Mucosa of rectum (tissue), 2 donors: ENCODE results near the gene AKAP17A.
"Not testable (repeated sequence)": the region's sequence is repeated elsewhere in the genome, so short reads cannot be mapped to it uniquely, and the experiment has no call there.

ENCODE experiments used
- H3K27ac ChIP-seq, 2 donors: one replicate each; pipeline ENCODE4 v1.7.0; 2013; ENCODE audit warnings: inconsistent platforms in 2 of 2, low read depth in 2 of 2, low read length in 2 of 2
- H3K27me3 ChIP-seq, 2 donors: one replicate each; pipeline ENCODE4 v1.7.0; 2013; ENCODE audit warnings: low read length in 2 of 2; ENCODE audit not compliant: control insufficient read depth in 2 of 2, insufficient read depth in 2 of 2
- H3K36me3 ChIP-seq, 2 donors: one replicate each; pipeline ENCODE4 v1.7.0; 2013; ENCODE audit warnings: low read length in 2 of 2; ENCODE audit not compliant: control insufficient read depth in 2 of 2, insufficient read depth in 2 of 2
- H3K4me1 ChIP-seq, 2 donors: one replicate each; pipeline ENCODE4 v1.7.0; 2013; ENCODE audit warnings: low read length in 2 of 2, mild to moderate bottlenecking in 1 of 2; ENCODE audit not compliant: control insufficient read depth in 2 of 2, insufficient read depth in 2 of 2
- H3K4me3 ChIP-seq, 2 donors: one replicate each; pipeline ENCODE4 v1.7.0; 2013; ENCODE audit warnings: low read length in 2 of 2
- H3K9ac ChIP-seq, 2 donors: one replicate each; pipeline ENCODE4 v1.7.0; 2013; ENCODE audit warnings: low read length in 2 of 2, low read depth in 1 of 2, mild to moderate bottlenecking in 1 of 2
- H3K9me3 ChIP-seq, 2 donors: one replicate each; pipeline ENCODE4 v1.7.0; 2013; ENCODE audit warnings: low read length in 2 of 2; ENCODE audit not compliant: control insufficient read depth in 2 of 2
- donor health status: healthy.
- donor health status: Normal muscosa, but diverticular disease.

Gene AKAP17A

DNA sequence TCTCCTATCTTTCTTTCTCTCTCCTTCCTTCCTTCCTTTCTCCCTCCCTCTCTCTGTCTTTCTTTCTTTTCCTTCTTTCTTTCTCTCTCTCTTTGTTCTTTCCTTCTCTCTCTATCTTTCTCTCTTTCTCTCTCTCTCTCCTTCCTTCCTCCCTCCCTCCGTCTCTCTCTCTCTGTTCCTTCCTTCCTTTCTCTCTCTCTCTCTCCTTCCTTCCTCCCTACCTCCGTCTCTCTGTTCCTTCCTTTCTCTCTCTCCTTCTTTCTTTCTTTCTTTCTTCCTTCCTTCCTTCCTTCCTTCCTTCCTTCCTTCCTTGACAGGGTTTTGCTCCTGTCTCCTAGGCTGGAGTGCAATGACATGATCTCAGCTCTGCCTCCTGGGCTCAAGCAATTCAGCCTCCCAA, 30.2 kb upstream of the AKAP17A start:
- H3K4me1 ChIP-seq: no peaks in the 10 kb centered on the region
- no peak overlapping the region for H3K27ac ChIP-seq
- H3K4me3 ChIP-seq: no peak overlapping the region
- no peaks in the 10 kb centered on the region for H3K9me3 ChIP-seq
- H3K9ac ChIP-seq: no peak overlapping the region
- no peaks in the 10 kb centered on the region for H3K36me3 ChIP-seq
- H3K27me3 ChIP-seq: no peaks in the 10 kb centered on the region

DNA sequence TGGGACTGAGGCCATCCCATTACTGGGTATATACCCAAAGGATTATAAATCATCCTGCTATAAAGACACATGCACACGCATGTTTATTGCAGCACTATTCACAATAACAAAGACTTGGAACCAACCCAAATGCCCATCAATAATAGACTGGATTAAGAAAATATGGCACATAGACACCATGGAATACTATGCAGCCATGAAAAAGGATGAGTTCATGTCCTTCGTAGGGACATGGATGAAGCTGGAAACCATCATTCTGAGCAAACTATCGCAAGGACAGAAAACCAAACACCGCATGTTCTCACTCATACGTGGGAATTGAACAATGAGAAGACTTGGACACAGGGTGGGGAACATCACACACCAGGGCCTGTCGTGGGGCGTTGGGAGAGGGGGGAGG, 27.3 kb upstream of the AKAP17A start:
- not testable (repeated sequence) for H3K27me3 ChIP-seq, H3K36me3 ChIP-seq, H3K4me1 ChIP-seq, H3K4me3 ChIP-seq, H3K9ac ChIP-seq, H3K27ac ChIP-seq, H3K9me3 ChIP-seq

DNA sequence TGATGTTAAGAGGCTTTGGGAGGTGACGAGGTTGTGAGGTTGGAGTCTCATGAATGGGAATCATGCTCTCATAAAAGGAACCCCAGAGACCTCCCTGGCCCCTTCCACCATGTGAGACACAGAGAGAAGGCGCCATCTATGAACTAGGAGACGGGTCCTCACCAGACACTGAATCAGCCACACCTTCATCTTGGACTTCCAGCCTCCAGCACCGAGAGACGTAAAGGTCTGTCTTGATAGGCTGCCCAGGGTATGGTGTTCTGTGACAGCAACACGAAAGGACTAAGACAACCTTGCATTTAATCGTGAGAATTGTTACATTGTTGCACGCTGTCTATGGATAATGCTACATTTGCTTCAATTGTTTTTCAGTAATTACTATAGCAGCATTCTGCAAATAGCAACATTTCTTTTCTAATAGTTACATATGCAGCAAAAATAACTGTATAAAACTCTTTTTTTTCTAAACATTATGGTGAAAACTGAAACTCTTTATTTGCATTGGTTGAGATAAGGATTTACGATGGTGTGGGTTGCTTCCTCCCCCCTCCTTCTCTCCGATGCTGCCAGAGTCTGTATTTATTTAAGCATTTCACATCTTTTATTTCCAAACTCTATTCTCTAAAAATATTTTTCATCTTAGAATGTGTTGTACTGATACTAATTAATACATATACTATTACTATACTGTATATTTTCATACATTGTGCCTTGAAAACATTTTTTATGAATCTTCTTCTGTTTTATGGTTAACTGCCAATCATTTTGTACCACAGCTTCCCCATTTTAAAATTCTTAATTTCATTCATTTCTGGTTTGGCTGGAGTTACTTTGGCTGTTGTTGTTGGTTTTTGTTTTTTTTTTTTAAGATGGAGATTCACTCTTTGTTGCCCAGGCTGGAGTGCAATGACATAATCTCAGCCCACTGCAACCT, 26.4 kb upstream of the AKAP17A start:
- Histone ChIP-seq H3K36me3 (no peaks in the 10 kb centered on the region), H3K4me1 (no peaks in the 10 kb centered on the region), H3K9ac (no peak overlapping the region), H3K9me3 (no peaks in the 10 kb centered on the region), H3K27ac (no peak overlapping the region), H3K27me3 (no peaks in the 10 kb centered on the region), H3K4me3 (no peak overlapping the region)

DNA sequence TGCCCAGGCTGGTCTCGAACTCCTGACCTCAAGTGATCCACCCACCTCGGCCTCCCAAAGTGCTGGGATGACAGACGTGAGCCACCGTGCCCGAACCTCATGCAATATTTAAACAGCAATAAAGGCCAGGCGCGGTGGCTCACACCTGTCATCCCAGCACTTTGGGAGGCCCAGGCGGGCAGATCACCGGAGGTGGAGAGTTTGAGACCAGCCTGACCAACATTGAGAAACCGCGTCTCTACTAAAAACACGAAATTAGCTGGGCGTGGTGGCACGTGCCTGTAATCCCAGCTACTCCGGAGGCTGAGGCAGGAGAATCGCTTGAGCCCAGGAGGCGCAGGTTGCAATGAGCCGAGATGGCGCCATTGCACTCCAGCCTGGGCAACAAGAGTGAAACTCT, 17.2 kb upstream of the AKAP17A start:
- H3K9ac ChIP-seq, H3K27ac ChIP-seq, H3K27me3 ChIP-seq, H3K9me3 ChIP-seq, H3K4me3 ChIP-seq, H3K4me1 ChIP-seq, H3K36me3 ChIP-seq: not testable (repeated sequence)

DNA sequence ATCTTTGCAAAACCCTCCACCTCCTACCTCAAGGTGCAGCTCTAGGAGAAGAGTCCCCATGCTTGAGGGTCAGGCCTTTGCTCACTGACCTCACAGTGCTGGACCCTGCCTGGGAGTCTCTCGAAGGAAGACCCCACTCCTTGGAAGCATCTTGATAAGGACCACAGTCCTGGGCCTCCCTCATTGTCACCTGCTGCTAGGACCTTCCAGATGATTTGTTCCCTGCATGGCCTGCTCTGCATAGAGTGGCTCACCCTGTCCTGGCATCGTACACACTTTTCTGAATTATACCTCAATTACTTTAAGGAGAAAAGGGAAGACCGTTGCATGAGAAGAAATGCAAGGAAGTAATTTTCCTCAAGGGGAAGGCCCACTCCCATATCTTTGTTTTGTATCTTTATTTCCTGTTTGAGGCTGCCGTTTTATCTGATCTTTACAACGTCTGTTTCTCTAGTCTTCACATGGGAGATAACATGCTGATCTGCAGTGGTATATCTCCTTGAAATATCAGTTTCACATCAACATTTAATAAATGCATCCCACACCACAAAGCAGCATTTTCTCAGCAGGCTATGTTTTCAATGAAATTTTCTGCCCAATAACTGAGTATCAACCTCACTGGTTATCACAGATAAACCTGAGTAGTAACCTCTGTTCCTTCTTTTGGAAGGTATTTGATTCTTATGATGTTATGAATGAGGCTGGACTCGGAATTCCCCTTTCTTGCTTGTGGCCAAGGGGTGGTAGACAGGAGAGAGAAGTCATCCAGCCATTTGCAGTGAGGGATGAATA, 15.0 kb upstream of the AKAP17A start:
- Histone ChIP-seq H3K36me3 (no peaks in the 10 kb centered on the region), H3K9ac (no peak overlapping the region), H3K4me3 (no peak overlapping the region), H3K9me3 (no peaks in the 10 kb centered on the region), H3K27ac (no peak overlapping the region), H3K27me3 (no peaks in the 10 kb centered on the region), H3K4me1 (no peaks in the 10 kb centered on the region)

DNA sequence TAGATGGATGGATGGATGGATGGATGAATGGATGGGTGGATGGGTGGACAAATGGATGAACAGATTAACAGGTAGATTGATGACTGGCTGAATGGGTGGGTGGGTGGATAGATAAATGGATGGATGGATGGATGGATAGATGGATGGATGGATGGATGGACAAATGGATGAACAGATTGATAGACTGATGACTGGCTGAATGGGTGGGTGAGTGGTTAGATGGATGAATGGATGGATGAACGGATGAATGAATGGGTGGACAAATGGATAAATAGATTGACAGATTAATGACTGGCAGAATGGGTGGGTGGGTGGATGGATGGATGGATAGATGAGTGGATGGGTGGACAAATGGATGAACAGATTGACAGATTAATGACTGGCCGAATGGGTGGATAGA, 13.6 kb upstream of the AKAP17A start:
- Histone ChIP-seq H3K9me3 (no peaks in the 10 kb centered on the region), H3K4me1 (no peaks in the 10 kb centered on the region), H3K9ac (no peak overlapping the region), H3K36me3 (no peaks in the 10 kb centered on the region), H3K27me3 (no peaks in the 10 kb centered on the region), H3K4me3 (no peak overlapping the region), H3K27ac (no peak overlapping the region)

DNA sequence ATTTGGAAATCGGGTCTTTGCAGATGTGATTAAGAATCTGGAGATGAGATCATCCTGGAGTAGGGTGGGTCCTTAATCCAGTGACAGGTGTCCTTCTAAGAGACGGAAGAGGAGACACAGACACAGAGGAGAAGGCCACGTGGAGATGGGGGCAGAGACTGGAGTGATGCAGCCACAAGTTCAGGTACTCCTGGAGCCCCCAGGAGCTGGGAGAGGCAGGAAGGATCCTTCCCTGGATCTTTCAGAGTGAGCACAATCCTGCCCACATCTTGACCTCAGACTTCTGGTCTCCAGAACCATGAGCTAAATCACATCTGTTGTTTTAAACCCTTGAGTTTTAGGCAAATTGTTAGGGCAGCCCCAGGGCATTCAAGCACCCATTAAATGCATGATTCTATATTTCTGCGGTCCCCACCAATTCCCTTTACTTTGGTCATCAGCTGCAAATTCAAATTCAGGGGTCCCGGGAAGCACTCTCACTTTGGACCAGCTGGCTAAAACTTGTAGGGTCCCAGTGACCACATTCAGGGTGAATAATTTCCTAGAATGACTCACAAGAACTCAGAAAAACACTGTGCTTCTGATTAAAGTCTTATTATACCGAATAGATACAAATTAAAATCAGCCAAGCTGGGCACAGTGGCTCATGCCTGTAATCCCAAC, 12.8 kb upstream of the AKAP17A start:
- Histone ChIP-seq H3K9ac (no peak overlapping the region), H3K27ac (no peak overlapping the region), H3K4me3 (no peak overlapping the region), H3K36me3 (no peaks in the 10 kb centered on the region), H3K9me3 (no peaks in the 10 kb centered on the region), H3K27me3 (no peaks in the 10 kb centered on the region), H3K4me1 (no peaks in the 10 kb centered on the region)

DNA sequence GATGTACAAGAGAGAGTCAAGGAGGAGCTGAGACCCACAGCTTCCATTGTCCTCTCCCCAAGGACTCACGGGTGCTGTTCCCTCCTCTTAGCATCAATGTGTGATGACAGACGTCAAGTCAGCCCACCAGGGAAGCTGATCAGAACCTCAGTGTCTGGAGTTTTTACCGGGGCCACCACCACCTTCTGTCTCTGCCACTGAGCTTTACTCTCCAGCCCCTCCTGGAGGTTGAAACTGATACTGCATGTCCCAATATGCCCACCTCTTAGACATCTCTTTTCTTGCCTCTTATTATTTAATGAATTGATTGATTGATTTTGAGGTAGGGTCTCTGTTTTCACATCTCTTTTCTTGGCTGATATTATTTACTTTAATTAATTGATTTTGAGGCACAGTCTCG, 10.3 kb upstream of the AKAP17A start:
- H3K27ac ChIP-seq: no peak overlapping the region
- no peak overlapping the region for H3K4me3 ChIP-seq
- no peaks in the 10 kb centered on the region for H3K4me1 ChIP-seq
- H3K9ac ChIP-seq: no peak overlapping the region
- no peaks in the 10 kb centered on the region for H3K9me3 ChIP-seq
- no peaks in the 10 kb centered on the region for H3K36me3 ChIP-seq
- H3K27me3 ChIP-seq: no peaks in the 10 kb centered on the region

DNA sequence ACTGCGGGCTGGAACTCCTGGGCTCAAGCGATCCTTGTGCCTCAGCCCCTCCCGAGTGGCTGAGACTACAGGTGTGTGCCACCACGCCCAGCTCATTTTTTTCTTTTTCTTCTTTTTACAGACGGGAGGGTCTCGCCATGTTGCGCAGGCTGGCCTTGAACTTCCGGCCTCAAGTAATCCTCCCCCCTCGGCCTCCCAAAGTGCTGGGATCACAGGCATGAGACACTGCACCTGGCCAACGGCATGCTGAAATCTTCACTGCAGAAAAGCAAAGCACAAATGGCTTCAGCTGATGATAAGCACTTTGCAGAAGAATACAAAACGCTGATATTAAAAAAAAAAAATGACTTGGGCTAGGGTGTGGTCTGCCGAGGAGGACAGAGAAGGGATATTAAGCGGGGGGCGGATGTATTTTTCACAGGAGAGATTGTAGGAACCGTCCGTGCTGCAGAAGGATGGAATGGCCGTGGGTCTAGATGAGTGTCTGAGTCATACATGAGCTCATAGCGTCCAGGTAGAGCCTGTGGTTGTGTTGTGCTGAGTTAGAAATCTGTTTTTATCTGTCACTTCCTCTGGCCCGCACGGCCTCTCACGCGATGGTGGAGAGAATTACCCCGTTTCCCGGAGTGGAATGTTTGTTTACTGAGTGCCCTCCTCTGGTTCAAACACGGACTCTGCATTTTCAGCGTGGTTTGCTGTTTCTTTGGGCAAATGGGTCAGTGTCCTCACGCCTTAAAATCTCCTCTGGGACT, 8.5 kb upstream of the AKAP17A start:
- H3K9me3 ChIP-seq: no peaks in the 10 kb centered on the region
- H3K27me3 ChIP-seq: no peaks in the 10 kb centered on the region
- no peaks in the 10 kb centered on the region for H3K36me3 ChIP-seq
- no peak overlapping the region for H3K27ac ChIP-seq
- no peak overlapping the region for H3K9ac ChIP-seq
- H3K4me1 ChIP-seq: no peaks in the 10 kb centered on the region
- no peak overlapping the region for H3K4me3 ChIP-seq
